Subcutaneous adipose tissue (tissue), 4 donors: ENCODE data around the gene NPPA. TPM values are rescaled to one million over a fixed set of nuclear protein-coding genes. Genes with fewer than 3 reads are reported as not detected.

Experiments used
- CTCF ChIP-seq: fragments of 450-650 bp; IDR thresholded peaks from one replicate; pipeline ENCODE4 v1.5.1; 2016; ENCODE audit warnings: low read depth, mild to moderate bottlenecking, control low read depth, antibody characterized with exemption, moderate library complexity
- total RNA-seq, 4 donors: library from RNA; depleted of rRNA; stranded (reverse); fragments of >200 nt; gene quantifications; one replicate each; pipeline ENCODE4 v1.1.0, GENCODE V29; 2016

NPPA gene
- total RNA-seq, 4 donors from 2014 or later: not detected

DNA sequence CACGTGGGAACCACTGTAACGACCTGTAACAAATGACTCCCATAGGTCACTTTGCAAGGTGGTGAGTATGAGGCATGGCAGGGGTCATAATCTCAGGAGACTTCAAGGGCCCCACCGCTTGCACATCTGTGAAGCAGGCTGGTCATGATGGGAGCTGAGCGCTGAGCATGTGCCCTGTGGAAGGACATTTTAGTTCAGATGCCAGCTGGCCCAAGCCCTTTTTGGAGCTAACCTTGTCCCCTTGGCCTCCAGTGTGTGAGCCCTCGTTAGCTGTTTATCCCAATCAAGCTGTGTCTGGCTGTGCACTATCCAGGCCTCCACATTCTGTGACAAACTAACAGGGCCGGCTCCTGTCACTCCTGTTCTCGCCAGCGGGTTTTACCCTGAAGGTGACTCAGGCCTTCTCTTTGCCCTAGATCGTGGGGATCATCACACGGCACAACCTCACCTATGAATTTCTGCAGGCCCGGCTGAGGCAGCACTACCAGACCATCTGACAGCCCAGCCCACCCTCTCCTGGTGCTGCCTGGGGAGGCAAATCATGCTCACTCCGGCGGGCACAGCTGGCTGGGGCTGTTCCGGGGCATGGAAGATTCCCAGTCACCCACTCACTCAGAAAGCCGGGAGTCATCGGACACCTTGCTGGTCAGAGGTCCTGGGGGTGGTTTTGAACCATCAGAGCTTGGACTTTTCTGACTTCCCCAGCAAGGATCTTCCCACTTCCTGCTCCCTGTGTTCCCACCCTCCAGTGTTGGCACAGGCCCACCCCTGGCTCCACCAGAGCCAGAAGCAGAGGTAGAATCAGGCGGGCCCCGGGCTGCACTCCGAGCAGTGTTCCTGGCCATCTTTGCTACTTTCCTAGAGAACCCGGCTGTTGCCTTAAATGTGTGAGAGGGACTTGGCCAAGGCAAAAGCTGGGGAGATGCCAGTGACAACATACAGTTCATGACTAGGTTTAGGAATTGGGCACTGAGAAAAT, 7.6 kb downstream of the NPPA start:
- no peak for TF ChIP-seq CTCF

DNA sequence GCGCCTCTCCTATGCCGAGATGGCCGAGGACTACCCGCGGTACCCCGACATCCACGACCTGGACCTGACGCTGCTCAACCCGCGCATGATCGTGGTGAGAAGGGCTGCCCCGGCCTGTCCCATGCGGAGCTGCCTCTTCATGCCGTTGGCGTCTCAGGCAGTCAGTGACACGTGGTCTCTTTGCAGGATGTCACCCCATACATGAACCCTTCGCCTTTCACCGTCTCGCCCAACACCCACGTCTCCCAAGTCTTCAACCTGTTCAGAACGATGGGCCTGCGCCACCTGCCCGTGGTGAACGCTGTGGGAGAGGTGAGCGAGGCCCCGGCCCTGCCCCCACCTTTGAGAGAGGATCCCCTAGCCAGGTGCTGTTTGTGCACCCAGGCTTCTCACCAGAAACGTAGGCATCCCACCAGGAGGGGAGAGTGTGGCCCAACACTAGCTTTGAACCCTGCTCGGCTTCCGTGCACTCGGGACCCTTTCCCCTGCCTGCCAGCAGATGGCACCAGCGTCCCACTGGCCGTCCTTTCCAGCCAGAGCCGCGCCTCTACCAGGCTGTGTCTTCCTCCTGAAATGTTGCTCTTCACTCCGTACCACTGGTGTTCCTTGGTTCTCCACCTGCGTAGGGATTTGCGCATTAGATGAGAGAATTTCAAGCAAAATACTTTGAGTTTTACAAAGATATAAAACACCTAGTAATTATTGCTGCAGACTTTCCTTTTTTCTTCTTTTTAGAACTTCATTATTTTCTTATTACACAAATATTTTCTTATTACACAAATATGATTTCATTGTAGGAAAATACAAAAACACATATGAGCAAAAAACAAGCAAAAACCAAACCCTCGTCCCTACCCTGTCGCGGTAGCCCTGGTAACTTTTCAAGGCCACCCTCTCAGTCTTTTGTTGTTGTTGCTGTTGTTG, 9.0 kb downstream of the NPPA start:
- no peak for TF ChIP-seq CTCF

- no peak for TF ChIP-seq CTCF
Measured at GRCh38 chr1:11837767-11838348, 9.7 kb downstream of the NPPA start.

DNA sequence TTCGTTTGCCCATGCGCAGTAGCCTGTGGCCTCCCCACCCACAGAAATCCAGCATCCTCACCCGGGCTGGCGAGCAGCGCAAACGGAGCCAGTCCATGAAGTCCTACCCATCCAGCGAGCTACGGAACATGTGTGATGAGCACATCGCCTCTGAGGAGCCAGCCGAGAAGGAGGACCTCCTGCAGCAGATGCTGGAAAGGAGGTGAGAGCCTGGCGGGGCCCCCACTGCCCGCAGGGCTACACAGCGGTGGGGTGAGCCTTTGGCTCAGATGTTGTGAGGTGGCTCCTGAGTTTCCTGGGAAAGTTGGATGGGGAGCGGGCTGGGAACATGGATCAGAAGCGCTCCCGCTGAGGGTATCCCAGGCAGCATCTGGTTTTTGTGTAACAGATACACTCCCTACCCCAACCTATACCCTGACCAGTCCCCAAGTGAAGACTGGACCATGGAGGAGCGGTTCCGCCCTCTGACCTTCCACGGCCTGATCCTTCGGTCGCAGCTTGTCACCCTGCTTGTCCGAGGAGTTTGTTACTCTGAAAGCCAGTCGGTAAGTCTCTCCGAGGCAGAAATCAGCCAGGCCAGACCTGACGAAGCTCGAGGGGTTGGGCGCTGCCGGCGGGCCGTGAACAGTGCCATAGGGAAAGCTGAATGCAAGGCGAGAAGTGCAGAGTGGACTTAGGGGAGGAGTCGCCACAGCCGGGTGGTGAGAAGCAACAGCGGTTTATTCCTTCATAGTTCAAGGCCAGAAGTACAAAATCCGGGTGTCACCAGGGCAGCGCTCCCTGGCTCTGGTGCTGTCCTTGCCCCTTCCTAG, 10.4 kb downstream of the NPPA start:
- no peak for TF ChIP-seq CTCF

GRCh38 chr1:11835441-11836225, 11.9 kb downstream of the NPPA start:
- no peak for TF ChIP-seq CTCF

DNA sequence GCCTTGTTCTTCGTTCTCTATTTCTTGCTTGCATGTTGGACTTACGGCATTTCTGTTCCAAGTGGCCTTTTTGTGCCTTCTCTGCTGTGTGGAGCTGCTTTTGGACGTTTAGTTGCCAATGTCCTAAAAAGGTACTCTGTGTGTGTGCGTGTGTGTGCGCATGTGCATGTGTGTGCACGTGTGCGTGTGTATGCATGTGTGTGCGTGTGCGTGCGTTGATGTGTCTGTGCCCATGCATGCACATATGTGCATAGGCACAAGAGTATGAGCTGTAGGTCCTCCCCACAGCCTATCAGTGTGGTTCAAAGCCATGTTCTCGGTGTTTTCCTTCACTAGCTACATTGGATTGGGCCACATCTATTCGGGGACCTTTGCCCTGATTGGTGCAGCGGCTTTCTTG, 13.7 kb downstream of the NPPA start:
- no peak for TF ChIP-seq CTCF
